Activated T-helper 2 cell treated with anti-CD3 and anti-CD28 coated beads, Interferon-gamma antibody, Interleukin-2, Interleukin-4, amounts not matched to agents 10 μg/mL and 5 μg/mL and 100 μg/mL, durations not matched to agents 14 hours and 24 hours and 36 hours (primary cell): ENCODE measurements around the gene OR13A1. TPM values are rescaled to one million over a fixed set of nuclear protein-coding genes. Genes with fewer than 3 reads are reported as not detected.
"Not testable (repeated sequence)": the region's sequence is repeated elsewhere in the genome, so short reads cannot be mapped to it uniquely, and the experiment has no call there.

Source experiments
- DNase-seq: peaks from one replicate; pipeline ENCODE4 v3.0.0; 2021; ENCODE audit warnings: low spot score
- H3K27ac Mint-ChIP-seq: one replicate; pipeline ENCODE4 v1.8.0; 2021; ENCODE audit warnings: mixed read lengths
- H3K27me3 Mint-ChIP-seq: one replicate; pipeline ENCODE4 v1.8.0; 2021; ENCODE audit warnings: low read depth, mixed read lengths
- H3K36me3 Mint-ChIP-seq: one replicate; pipeline ENCODE4 v1.8.0; 2021; ENCODE audit warnings: low read depth, mixed read lengths
- H3K4me1 Mint-ChIP-seq: one replicate; pipeline ENCODE4 v1.8.0; 2021; ENCODE audit warnings: low read depth, mixed read lengths
- H3K4me3 Mint-ChIP-seq: one replicate; pipeline ENCODE4 v1.8.0; 2021; ENCODE audit warnings: low read depth, mild to moderate bottlenecking, moderate library complexity, mixed read lengths
- H3K9me3 Mint-ChIP-seq: one replicate; pipeline ENCODE4 v1.8.0; 2021; ENCODE audit warnings: mixed read lengths
- intact Hi-C: fragments of 100-400 bp; cut with micrococcal nuclease; formaldehyde crosslinking; loops from one replicate; pipeline ENCODE4 v1.15.1; 2023
- total RNA-seq: library from RNA; stranded (reverse); gene quantifications from 2 replicates; pipeline ENCODE4 v1.2.3, GENCODE V29; 2022

OR13A1 gene, protein sequence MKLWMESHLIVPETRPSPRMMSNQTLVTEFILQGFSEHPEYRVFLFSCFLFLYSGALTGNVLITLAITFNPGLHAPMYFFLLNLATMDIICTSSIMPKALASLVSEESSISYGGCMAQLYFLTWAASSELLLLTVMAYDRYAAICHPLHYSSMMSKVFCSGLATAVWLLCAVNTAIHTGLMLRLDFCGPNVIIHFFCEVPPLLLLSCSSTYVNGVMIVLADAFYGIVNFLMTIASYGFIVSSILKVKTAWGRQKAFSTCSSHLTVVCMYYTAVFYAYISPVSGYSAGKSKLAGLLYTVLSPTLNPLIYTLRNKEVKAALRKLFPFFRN
- total RNA-seq = not detected in 2 replicates

DNA sequence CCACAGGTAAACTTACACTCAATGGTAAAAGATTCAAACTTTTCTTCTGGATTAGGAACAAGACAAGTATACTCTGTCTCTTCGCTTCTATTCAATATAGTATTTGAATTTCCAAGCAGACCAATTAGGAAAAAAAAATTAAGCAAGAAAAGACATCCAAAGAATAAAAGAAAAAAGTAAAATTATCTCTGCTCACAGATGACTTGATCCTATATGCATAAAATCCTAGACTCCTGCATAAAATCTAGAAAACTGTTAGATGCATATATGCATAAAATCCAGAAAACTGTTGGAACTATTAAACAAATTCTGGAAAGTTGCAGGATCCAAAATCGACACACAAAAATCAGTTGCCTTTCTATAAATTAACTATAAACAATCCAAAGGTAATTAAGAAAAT lies at the start of gene OR13A1:
TSS of gene OR13A1 (minus strand) at position 101 of the 400 bp plus-strand sequence. CDS start 11,186 bp downstream, outside the sequence.
- Mint-ChIP-seq H3K27ac (no peak within 1 kb of the TSS), H3K4me1 (no peaks in the 10 kb centered on the region), H3K4me3 (no peak within 1 kb of the TSS), H3K27me3 (peaks cover 11% of the 10 kb centered on the region), H3K36me3 (no peaks in the 10 kb centered on the region), H3K9me3 (peaks cover 4% of the 10 kb centered on the region)
- intact Hi-C loops = no loop called here
- DNase-seq = no peak

DNA sequence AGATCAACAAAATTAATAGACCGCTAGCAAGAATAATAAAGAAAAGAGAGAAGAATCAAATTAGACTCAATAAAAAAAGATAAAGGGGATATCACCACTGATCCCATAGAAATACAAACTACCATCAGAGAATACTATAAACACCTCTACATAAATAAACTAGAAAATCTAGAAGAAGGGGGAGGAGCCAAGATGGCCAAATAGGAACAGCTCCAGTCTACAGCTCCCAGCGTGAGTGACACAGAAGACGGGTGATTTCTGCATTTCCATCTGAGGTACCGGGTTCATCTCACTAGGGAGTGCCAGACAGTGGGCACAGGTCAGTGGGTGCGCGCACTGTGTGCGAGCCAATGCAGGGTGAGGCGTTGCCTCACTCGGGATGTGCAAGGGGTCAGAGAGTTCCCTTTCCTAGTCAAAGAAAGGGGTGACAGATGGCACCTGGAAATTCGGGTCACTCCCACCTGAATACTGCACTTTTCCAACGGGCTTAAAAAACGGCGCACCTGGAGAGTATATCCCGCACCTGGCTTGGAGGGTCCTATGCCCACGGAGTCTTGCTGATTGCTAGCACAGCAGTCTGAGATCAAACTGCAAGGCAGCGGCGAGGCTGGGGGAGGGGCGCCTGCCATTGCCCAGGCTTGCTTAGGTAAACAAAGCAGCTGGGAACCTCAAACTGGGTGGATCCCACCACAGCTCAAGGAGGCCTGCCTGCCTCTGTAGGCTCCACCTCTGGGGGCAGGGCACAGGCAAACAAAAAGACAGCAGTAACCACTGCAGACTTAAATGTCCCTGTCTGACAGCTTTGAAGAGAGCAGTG lies 46.8 kb upstream of the OR13A1 start:
- H3K4me3 Mint-ChIP-seq, intact Hi-C loops, H3K27ac Mint-ChIP-seq, H3K36me3 Mint-ChIP-seq, H3K9me3 Mint-ChIP-seq, H3K4me1 Mint-ChIP-seq: not testable (repeated sequence)
- peak; percentile 17 for DNase-seq
- peaks cover 31% of the 10 kb centered on the region for H3K27me3 Mint-ChIP-seq

DNA sequence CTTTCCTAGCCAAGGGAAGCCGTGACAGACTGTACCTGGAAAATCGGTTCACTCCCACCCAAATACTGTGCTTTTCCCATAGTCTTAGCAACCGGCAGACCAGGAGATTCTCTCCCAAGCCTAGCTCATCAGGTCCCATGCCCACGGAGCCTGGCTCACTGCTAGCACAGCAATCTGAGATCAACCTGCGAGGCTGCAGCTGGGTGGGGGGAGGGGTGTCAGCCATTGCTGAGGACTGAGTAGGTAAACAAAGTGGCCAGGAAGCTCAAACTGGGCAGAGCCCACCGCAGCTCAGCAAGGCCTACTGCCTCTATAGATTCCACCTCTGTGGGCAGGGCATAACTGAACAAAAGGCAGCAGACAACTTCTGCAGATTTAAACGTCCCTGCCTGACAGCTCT lies 43.6 kb upstream of the OR13A1 start:
- H3K4me3 Mint-ChIP-seq, H3K4me1 Mint-ChIP-seq, intact Hi-C loops, H3K27ac Mint-ChIP-seq, H3K9me3 Mint-ChIP-seq, H3K36me3 Mint-ChIP-seq, DNase-seq: not testable (repeated sequence)
- peaks cover 35% of the 10 kb centered on the region for H3K27me3 Mint-ChIP-seq

DNA sequence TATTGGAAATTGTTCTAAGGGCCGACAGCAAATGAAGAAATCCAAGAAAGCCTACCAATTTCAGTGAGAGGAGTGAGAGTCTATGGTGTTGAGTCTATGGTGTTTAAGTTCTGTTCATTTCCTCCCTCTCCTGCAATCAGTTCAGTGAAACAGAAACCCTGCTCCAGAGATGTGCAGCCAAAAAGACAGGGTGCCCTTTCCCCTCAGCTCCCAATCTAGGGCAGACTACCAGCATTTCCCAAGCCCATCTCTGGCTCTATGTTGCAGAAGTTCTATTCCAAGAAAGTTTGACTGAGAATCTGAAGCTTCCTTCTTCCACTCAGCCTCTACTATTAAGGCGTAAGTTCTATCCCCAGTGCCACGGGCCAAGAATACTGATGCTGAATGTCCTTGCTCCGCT lies 40.1 kb upstream of the OR13A1 start:
- H3K36me3 Mint-ChIP-seq = no peaks in the 10 kb centered on the region
- no peaks in the 10 kb centered on the region for H3K9me3 Mint-ChIP-seq
- no peak for DNase-seq
- H3K27ac Mint-ChIP-seq = no peak overlapping the region
- intact Hi-C loops = no loop called here
- H3K4me3 Mint-ChIP-seq = no peak overlapping the region
- peaks cover 16% of the 10 kb centered on the region for H3K4me1 Mint-ChIP-seq
- H3K27me3 Mint-ChIP-seq = peaks cover 27% of the 10 kb centered on the region

DNA sequence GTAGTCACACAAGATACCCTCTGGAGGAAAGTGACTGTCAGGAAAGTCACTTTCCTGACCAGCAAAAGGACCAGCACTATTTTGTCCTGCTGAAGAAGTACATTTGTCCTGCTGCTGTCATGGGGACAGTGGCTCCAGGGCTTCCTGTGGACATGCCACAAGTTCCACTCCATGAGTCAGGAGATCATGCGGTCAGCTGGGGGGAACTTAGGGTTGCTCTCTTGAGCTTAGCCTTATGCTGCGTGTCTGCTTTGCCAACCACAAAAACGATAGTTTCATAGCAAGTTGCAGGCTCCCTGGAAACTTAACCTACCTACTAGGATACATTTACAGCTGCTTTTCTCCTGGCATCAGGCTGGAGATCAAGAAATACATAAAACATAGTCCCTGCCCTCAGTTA lies 38.9 kb upstream of the OR13A1 start:
- peaks cover 19% of the 10 kb centered on the region for H3K27me3 Mint-ChIP-seq
- peaks cover 16% of the 10 kb centered on the region for H3K4me1 Mint-ChIP-seq
- H3K4me3 Mint-ChIP-seq = no peak overlapping the region
- intact Hi-C loops = no loop called here
- no peaks in the 10 kb centered on the region for H3K9me3 Mint-ChIP-seq
- H3K36me3 Mint-ChIP-seq = no peaks in the 10 kb centered on the region
- H3K27ac Mint-ChIP-seq = no peak overlapping the region
- no peak for DNase-seq

DNA sequence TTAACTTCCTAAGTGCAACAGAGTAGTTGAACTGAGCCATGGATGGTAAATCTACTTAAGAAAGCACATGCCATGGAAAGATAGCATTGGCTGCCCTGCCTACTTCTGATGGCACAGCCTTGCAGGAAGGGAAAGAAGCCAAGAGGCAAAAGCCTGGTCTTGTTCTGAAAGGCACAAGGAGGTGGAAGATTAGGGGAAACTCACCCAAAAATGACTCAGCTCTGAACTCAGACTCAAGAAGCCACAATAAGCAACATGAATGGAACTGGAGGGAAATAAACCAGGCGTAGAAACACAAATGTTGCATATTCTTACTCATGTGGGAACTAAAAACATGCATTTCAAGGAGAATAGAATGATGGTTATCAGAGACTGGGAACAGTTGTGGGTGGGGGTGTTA lies 37.8 kb upstream of the OR13A1 start:
- Mint-ChIP-seq H3K4me3 (no peak overlapping the region), H3K27ac (peak overlapping the region; percentile 48), H3K36me3 (no peaks in the 10 kb centered on the region), H3K4me1 (peaks cover 16% of the 10 kb centered on the region), H3K9me3 (peaks cover 4% of the 10 kb centered on the region), H3K27me3 (peaks cover 19% of the 10 kb centered on the region)
- intact Hi-C loops = no loop called here
- DNase-seq = no peak

DNA sequence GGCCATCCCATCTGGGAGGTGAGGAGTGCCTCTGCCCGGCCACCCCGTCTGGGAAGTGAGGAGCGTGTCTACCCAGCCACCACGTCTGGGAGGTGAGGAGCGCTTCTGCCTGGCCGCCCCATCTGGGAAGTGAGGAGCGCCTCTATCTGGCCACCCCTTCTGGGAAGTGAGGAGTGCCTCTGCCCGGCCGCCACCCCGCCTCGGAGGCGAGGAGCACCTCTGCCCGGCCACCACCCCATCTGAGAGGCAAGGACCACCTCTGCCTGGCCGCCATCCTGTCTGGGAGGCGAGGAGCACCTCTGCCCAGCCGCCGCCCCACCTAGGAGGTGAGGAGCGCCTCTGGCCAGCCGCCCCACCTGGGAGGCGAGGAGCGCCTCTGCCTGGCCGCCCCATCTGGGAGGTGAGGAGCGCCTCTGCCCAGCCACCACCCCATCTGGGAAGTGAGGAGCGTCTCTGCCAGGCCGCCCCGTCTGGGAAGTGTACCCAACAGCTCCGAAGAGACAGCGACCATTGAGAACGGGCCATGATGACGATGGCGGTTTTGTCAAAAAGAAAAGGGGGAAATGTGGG lies 32.9 kb upstream of the OR13A1 start:
- H3K27ac Mint-ChIP-seq, H3K36me3 Mint-ChIP-seq, DNase-seq, H3K9me3 Mint-ChIP-seq, intact Hi-C loops, H3K27me3 Mint-ChIP-seq, H3K4me3 Mint-ChIP-seq: not testable (repeated sequence)
- peaks cover 11% of the 10 kb centered on the region for H3K4me1 Mint-ChIP-seq

DNA sequence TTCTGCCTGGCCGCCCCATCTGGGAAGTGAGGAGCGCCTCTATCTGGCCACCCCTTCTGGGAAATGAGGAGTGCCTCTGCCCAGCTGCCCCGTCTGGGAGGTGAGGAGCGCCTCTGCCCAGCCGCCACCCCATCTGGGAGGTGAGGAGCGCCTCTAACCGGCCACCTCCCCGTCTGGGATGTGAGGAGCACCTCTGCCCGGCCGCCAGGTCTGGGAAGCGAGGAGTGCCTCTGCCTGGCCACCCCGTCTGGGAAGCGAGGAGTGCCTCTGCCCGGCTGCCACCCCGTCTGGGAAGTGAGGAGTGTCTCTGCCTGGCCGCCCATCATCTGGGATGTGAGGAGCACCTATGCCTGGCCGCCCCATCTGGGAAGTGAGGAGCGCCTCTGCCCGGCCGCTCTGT lies 32.1 kb upstream of the OR13A1 start:
- H3K4me3 Mint-ChIP-seq, H3K9me3 Mint-ChIP-seq, H3K4me1 Mint-ChIP-seq, intact Hi-C loops, H3K36me3 Mint-ChIP-seq, H3K27ac Mint-ChIP-seq, DNase-seq, H3K27me3 Mint-ChIP-seq: not testable (repeated sequence)

DNA sequence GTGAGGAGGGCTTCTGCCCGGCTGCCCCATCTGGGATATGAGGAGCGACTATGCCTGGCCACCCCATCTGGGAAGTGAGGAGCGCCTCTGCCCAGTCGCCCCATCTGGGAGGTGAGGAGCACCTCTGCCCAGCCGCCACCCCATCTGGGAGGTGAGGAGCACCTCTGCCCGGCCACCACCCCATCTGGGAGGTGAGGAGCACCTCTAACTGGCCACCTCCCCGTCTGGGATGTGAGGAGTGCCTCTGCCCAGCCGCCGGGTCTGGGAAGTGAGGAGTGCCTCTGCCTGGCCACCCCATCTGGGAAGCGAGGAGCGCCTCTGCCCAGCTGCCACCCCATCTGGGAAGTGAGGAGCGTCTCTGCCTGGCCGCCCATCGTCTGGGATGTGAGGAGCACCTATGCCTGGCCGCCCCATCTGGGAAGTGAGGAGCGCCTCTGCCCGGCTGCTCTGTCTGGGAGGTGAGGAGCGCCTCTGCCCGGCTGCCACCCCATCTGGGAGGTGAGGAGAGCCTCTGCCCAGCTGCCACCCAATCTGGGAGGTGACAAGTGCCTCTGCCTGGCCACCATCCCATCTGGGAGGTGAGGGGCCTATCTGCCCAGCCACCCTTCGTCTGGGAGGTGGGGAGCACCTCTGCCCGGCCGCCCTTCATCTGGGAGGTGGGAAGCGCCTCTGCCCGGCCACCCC lies 31.4 kb upstream of the OR13A1 start:
- H3K4me1 Mint-ChIP-seq, DNase-seq, H3K36me3 Mint-ChIP-seq, H3K27ac Mint-ChIP-seq, intact Hi-C loops, H3K4me3 Mint-ChIP-seq, H3K9me3 Mint-ChIP-seq, H3K27me3 Mint-ChIP-seq: not testable (repeated sequence)

DNA sequence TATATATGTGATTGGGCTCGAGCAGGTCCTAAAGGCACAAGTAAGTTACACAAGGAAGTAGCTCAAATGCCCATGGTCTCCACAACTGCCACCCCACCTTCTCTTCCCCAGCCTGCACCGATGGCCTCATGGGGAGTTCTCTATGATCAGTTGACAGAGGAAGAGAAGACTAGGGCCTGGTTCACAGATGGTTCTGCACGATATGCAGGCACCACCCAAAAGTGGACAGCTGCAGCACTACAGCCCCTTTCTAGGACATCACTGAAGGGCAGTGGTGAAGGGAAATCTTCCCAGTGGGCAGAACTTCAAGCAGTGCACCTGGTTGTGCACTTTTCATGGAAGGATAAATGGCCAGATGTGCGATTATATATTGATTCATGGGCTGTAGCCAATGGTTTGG lies 25.0 kb upstream of the OR13A1 start:
- H3K27me3 Mint-ChIP-seq, DNase-seq, H3K9me3 Mint-ChIP-seq, H3K4me1 Mint-ChIP-seq, H3K27ac Mint-ChIP-seq, H3K4me3 Mint-ChIP-seq, H3K36me3 Mint-ChIP-seq, intact Hi-C loops: not testable (repeated sequence)

DNA sequence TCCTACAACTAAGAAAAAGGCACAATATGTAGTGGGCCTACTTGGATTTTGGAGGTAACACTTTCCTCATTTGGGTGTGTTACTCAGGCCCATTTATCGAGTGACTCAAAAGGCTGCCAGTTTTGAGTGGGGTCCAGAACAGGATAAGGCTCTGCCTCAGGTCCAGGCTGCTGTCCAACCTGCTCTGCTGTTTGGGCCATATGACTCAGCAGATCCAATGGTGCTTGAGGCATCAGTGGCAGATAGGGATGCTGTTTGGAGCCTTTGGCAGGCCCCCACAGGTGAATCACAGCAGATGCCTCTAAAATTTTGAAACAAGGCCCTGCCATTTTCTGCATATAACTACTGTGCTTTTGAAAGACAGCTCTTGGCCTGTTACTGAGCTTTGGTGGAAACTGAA lies 24.5 kb upstream of the OR13A1 start:
- Mint-ChIP-seq H3K9me3 (peaks cover 6% of the 10 kb centered on the region), H3K4me3 (no peak overlapping the region)
- intact Hi-C loops = no loop called here

DNA sequence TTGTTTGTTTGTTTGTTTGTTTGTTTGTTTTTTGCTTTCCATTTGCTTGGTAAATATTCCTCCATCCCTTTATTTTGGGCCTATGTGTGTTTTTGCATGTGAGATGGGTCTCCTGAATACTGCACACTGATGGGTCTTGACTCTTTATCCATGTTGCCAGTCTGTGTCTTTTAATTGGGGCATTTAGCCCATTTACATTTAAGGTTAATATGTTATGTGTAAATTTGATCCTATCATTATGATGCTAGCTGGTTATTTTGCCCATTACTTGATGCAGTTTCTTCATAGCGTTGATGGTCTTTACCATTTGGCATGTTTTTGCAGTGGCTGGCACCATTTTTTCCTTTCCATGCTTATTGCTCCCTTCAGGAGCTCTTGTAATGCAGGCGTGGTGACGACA lies 16.4 kb upstream of the OR13A1 start:
- H3K4me1 Mint-ChIP-seq, H3K27me3 Mint-ChIP-seq, H3K36me3 Mint-ChIP-seq, intact Hi-C loops, H3K4me3 Mint-ChIP-seq, DNase-seq, H3K9me3 Mint-ChIP-seq, H3K27ac Mint-ChIP-seq: not testable (repeated sequence)

More for the DNA sequence above, 24.5 kb upstream of the OR13A1 start:
- Mint-ChIP-seq H3K27me3 (no peaks in the 10 kb centered on the region), H3K36me3 (no peaks in the 10 kb centered on the region), H3K4me1 (no peaks in the 10 kb centered on the region), H3K27ac (no peak overlapping the region)
- DNase-seq = no peak

DNA sequence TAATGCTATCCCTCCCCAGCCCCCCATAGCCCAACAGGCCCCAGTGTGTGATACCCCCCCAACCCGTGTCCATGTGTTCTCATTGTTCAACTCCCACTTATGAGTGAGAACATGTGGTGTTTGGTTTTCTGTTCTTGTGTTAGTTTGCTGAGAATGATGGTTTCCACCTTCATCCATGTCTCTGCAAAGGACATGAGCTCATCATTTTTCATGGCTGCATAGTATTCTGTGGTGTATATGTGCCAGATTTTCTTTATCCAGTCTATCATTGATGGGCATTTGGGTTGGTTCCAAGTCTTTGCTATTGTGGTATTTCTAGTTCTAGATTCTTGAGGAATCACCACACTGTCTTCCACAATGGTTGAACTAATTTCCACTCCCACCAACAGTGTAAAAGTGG lies 11.5 kb upstream of the OR13A1 start:
- not testable (repeated sequence) for H3K9me3 Mint-ChIP-seq, H3K36me3 Mint-ChIP-seq
- H3K27me3 Mint-ChIP-seq = peaks cover 15% of the 10 kb centered on the region

More for the DNA sequence above, 11.5 kb upstream of the OR13A1 start:
- intact Hi-C loops, H3K4me3 Mint-ChIP-seq, H3K4me1 Mint-ChIP-seq, DNase-seq, H3K27ac Mint-ChIP-seq: not testable (repeated sequence)
